Stimulated activated CD4-positive, alpha-beta T cell treated with anti-CD3 and anti-CD28 coated beads, Interleukin-2, amount 100 ng/mL, for 48 hours (primary cell): Measurements from ENCODE around the gene COX6B1.
"Not testable (repeated sequence)": the region's sequence is repeated elsewhere in the genome, so short reads cannot be mapped to it uniquely, and the experiment has no call there.

ENCODE experiments used
- DNase-seq, 2 donors: peaks; one replicate each; pipeline ENCODE4 v3.0.0-alpha.2; 2020

Gene COX6B1

DNA sequence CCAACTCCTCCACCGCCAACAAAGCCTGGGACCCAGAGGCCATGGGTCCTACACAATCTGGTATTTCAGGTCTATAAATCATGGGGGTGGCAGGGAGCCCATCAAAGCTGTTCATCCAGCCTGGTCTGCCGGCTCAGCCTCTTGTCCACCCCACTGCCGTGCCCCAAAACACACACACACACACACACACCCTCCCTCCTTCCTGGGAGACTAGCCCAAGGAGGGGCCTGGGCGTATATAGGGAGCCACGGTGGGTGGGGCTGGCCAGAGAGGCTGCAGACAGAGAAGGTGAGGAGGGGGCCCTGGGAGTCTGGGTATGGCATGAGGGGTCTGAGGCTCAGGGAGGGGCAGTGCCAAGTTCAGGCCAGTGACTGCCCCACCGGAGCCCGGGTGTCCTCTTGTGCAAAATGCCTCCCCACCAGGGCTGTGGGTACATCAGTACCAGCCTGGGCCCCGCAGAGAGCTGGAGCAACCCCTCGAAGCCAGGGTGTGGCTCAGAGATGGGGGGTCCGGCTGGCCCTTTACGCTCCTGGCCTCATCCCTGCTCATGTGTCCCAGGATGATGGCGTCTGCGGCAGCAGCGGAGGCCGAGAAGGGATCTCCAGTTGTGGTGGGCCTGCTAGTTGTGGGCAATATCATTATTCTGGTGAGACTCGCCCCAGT is 18.3 kb downstream of the COX6B1 start, which contains the start of gene UPK1A:
Gene UPK1A (plus strand): TSS at position 267 of the 663 bp plus-strand sequence. CDS start 296 bp downstream, at position 563.
- no peak for DNase-seq

DNA sequence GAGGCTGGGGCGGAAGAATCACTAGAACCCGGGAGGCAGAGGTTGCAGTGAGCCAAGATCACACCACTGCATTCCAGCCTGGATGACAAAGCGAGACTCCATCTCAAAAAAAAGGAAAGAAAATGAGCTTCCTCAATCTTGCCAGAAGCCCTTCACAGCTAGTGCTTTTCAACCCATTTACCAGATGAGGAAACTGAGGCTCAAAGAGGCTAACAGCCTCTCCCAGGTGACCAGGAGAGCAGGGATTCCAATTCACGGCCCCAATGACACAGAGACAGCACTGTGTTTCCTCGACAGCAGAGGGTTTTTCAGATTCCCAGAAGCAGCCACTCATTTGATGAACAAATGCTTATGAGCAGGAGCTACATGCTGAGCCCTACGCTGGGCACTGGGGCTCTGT is 21.4 kb downstream of the COX6B1 start:
- no peak for DNase-seq

DNA sequence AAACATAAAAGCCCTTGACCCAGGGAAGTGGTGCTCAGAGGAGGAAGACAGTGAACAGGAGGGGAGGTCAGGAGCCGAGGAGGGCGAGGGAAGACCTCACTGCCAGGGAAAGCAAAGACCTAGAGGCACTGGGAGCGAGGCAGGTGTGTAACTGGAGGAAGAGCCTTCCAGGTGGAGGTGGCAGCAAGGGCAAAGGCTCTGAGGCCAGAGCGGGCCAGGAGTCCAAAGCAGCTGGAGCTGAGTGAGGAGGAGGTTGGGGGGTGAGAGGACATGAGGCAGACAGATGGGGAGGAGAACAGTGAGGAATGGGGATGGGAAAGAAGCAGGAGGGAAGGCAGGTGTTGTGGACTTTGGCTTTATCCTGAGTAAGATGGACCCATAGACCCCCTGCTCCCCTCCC is 21.9 kb downstream of the COX6B1 start:
- no peak for DNase-seq

DNA sequence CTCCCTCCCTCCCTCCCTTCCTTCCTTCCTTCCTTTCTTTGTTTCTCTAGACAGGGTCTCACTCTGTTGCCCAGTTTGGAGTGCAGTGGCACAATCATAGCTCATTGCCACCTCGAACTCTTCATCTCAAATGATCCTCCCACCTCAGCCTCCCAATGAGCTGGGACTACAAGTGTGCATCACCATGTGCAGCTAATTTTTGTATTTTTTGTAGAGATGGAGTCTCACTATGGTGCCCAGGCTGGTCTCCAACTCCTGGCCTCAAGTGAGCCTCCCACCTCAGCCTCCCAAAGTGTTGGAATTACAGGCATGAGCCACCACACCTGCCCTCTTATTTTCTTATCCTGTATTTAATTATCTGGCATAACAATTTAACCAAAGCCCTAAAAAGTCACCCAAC is 22.6 kb downstream of the COX6B1 start:
- DNase-seq, result no peak

DNA sequence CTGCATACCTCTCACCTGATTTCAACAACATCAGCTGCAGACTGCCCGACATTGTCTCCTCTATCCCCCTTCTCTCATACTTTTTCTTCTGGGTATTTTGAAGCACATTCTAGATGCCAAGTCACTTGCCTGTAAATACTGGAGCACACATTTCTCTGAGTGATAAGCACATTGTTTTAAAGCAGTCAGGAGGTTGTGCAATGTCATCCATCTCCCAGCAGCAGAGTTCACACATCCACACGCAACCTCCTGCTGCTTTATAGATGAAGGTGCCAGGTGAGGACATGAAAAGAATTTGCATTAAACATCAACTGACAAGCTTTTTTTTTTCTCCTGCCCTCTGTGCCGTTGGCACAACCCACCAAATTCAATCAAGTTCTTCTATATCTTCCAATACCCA is 23.7 kb downstream of the COX6B1 start:
- no peak for DNase-seq

DNA sequence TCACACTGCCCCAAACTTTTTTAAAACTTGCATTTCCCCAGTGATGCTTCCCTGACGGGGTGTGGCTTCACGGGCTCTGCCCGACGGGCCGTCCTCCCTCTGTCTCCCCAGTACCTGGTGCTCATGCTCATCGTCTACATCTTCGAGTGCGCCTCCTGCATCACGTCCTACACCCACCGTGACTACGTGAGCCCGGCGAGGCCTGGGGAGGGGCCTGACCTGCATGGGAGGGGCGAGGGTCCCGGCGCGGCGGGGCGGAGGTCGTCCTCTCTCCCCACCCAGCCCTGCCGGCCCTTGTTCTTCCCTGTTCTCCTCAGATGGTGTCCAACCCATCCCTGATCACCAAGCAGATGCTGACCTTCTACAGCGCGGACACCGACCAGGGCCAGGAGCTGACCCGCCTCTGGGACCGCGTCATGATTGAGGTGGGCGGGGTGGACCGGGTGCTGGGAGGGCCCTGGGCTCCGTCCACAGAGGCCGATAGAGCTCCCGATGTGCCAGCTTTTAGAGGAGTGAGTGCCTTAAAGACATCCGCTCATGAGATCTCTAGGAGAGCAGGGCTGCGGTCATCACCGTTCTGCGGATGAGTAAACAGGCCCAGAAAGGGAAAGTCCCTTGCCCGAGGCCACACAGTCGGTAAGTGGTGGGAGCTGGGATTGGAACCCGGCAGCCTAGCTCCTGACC is 25.1 kb downstream of the COX6B1 start:
- peak; percentile 42 to 43 for DNase-seq

DNA sequence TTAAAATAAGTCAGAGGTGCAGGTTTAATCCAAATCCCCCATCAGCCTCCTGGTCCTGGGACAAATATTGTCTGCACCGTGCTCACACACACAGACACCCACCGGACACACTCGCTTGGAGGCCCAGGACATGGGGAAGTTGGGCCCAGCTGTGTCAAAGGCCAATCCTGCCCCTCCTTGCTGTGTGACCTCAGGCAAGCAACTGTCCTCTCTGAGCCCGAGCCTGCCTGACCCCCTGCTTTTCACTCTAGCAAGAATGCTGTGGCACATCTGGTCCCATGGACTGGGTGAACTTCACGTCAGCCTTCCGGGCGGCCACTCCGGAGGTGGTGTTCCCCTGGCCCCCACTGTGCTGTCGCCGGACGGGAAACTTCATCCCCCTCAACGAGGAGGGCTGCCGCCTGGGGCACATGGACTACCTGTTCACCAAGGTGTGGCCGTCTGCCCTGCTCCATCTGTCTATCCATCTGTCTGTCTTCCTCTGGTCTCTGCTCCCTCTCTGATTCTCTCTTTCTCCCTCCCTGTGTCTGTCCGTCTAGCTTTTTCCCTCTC is 27.5 kb downstream of the COX6B1 start:
- DNase-seq, result no peak

DNA sequence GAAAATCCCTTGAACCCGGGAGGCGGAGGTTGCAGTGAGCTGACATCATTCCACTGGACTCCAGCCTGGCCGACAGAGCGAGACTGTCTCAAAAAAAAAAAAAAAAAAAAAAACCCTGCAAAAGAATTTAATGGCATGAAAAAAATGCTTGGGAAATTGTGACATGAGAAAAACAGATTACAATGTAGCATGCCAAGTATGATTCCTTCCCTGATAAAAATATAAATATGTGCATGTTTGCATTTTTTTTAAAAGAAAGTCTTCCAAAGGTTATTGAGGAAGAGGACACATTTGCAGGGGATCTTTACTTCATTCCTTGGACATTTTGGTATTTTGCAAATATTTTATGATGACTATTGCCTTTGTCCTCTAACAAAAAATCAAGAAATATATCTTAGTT is 41.7 kb downstream of the COX6B1 start:
- DNase-seq, result no peak

DNA sequence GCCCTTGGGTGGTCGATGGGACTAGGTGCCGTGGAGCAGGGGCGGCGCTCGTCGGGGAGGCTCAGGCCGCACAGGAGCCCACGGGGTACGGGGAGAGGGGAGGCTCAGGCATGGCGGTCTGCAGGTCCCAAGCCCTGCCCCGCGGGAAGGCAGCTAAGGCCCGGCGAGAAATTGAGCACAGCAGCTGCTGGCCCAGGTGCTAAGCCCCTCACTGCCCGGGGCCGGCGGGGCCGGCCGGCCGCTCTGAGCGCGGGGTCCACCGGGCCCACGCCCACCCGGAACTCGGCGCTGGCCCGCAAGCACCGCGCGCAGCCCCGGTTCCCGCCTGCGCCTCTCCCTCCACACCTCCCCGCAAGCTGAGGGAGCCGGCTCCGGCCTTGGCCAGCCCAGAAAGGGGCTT is 43.0 kb downstream of the COX6B1 start:
- DNase-seq, result not testable (repeated sequence)

DNA sequence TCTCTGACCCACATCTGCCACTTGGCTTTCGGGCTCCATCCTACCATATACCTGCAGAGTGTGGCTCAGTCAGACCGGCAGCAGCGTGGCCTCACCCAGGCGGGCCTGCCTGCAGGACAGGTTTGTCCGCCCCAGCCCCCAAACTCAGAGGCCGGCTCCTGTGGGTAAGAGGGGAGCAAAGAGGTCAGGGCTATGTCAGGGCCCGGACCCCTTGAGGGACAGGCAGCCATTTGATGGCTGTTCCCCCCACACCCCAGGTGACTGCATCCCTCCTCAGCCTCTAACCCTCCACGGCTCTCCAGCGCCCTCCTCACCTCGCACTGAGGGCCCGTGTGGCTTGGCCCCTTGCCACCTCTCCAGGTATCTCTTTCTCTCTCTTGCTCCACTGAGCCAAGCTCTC is 43.9 kb downstream of the COX6B1 start:
- DNase-seq, result no peak

DNA sequence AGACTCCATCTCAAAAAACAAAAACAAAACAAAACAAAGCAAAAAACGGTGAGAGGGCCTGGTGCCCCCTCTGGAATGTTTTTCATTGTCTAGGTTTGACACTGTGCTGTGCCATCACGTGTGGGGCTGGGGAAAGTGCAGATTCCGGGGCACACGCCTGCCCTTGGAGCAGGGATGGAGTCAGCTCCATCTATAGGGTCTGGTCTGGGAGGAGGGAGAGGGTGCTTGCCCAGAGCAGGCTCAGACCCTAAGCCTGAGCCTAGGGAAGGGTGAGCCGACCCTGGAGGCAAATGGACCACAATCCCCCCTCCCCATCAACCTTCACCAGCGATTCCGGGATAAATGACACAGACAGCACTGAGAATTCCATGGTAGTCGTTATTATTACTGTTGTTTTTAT is 45.3 kb downstream of the COX6B1 start:
- DNase-seq, result no peak

DNA sequence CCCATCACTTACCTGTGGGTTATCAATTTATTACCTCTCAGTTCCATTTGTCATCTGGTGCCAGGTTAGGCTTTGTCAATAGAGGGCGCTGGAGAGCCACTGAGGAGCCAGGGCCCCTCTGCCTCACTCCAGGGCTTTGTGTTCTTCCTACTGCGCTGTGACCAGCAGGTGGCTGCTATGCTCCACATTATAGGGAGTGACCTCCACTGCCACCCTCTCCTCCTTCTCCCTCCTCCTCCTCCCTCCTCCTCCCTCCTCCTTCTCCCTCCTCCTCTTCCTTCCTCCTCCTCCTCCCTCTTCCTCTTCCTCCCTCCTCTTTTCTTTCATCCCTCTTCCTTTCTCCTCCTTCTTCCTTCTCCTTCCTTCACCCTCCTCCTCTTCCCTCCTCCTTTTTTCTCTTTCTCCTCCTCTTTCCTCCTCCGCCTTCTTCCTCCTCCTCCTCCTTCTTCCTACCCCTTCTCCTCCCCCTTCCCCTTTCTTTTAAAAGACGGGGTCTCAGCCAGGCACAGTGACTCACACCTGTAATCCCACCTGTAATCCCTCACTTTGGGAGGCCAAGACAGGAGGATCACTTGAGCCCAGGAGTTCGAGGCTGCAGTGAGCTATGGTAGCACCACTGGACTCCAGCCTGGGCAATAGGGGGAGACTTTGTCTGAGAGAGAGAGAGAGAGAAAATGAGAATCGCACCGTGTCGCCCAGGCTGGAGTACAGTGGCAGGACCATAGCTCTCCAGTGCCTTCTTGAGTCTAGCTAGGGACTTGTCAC is 45.9 kb downstream of the COX6B1 start:
- DNase-seq, result peak; percentile 93 to 94

DNA sequence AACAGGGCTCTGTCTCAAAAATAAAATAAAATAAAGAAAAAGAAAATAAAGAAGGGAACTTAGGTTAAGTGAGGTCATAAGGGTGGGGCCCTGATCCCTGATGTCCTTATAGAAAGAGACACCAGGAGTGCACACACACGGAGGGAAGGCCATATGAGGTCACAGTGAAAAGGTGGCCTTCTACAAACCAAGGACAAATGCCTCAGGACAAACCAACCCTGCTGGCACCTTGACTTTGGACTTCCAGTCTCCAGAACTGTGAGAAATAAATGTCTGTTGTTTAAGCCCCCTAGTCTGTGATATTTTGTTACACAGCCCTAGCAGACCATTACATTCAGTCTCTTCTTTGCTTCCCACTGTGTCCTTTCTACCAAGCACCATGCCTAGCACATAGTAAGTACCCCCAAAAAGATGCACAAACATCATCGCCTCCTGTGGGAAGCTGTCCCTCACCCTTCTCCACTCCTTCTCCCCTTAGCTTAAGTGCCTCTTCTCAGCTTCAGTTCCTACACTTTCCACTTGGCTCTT is 47.8 kb downstream of the COX6B1 start:
- no peak for DNase-seq

DNA sequence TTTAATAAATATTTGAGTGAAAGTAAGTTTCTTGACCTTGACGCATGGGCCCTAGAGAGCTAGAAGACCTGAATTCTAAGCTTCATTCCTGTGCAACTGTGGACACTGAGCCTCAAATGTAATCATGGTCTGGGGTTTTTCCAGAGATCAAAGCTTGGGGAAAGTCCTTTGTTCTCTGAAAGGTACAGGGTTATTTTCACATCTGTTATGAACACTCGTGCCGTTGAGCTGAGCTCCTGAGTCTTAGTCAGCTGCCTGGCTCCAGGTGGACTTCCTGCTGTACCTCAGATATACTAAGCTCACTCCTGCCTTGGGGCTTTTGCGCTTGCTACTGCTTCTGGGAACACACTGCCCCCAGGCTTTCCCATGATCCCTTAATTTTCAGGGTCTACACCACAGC is 48.7 kb downstream of the COX6B1 start:
- no peak for DNase-seq

DNA sequence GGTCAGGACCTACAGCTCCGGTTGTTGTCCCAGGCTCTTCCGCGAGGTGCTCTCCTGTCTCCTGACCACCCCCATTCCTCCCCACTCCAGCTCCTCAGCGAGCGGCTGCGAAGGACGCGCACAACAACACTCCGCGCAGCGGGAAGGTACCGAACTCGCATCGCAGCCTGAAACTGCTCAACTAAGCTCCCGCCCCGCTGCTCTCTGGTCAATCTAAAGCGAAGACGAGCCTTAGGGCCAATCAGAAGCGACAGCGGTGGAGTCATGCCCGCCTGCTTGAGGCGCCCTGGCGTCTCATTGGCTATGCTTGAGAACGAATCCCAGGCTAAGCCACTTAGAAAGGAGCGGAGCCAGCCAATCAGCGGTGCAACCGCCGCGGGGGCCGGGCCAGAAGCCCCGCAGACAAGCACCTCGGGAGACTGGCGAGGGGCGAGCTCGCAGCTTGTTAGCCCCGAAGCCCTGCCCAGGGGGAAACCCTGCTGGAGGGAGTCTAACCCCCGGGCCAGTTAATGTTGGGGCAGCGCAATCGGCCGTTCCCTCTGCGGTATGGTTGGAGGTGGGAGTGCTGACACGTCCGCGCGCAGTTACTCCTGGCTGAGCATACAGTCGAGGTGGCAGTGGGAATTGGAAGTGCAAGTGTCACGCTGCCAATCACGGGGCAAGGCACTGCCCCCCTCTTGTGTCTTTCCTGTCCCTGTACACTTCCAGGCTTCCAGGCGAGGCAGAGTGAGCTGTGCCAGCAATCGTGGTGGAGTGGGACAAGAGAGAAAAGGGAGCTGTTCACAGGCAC is 54.3 kb downstream of the COX6B1 start:
- peak; percentile 85 to 88 for DNase-seq

DNA sequence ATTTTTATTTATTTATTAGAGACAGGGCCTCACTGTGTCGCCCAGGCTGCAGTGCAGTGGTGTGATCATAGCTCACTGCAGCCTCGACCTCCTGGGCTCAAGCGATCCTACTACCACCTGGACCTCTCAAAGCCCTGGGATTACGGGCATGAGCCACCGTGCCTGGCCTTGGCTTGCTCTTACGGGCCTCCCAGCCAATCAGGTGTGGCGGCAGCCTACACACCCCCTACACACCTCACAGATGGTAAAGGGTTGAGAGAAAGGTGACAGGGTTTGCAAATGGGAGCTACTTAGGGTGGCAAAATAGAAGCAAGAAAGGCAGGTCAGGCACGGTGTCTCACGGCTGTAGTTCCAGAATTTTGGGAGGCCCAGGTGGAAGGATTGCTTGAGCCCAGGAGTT is 55.2 kb downstream of the COX6B1 start:
- no peak for DNase-seq

DNA sequence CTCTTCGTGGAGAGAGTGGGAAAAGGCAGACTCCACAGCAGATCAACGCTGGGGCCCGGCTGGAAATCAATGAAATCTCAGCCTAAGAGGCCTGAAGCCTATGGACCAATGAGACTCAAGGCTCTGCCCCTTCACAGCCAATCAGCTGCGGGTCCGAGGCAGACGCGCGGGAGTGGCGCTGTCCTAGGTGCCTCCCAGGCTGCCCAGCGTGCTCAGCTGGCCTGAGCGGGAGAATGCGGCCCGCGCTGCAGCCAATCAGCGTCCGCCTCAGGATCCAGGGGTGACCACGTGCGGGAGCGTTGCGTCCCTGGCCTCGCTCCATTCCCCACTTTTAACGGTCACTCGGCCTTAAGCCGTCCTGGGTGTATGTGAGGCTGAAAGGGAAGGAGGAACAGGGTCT is 56.1 kb downstream of the COX6B1 start, which contains the start of gene ZBTB32:
Gene ZBTB32 (plus strand): TSS at position 341 of the 400 bp plus-strand sequence. CDS start 10,069 bp downstream, outside the sequence.
- no peak for DNase-seq
